Hematopoietic multipotent progenitor cell treated with erythropoietin and hydrocortisone succinate and interleukin-3 and kit ligand, for 6 days (in vitro differentiated cells): Measurements from ENCODE around the gene BRPF1.

Experiments
- DNase-seq: peaks from one replicate; pipeline ENCODE4 v3.0.0-alpha.2; 2015

BRPF1 gene

DNA sequence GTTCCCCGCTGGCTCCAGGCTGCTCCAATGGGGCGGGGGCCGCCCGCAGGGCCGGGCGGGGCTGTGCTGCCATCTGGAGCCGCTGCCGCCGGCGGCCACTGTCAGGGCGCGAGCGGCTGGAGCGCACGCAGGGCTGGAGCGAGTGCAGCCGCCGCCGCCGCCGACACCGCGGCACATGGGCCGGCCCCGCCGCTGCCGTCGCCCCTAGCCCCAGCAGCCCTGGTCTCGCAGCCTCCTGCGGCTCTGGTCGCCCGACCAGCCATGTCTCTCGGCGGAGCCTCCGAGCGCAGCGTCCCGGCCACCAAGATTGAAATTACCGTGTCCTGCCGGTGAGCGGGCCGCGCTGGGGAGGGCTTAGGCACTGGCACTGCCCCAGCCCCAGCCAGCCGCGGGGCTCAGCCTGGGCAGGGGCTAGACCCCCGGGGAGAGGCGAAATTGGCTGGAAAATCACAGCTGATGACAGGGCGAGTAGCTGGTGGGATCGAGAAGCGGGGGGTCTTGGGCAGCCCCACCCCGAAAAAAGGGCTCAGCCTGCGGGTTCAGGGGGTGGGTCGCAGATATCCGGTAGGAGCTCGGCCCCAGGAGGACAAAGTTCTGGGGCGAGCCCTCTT, 27.7 kb upstream of the BRPF1 start, which contains the start of gene CPNE9:
TSS of gene CPNE9 (plus strand) at position 98 of the 611 bp plus-strand sequence. CDS start at position 262, 164 bp downstream.
- peak; percentile 14 for DNase-seq

DNA sequence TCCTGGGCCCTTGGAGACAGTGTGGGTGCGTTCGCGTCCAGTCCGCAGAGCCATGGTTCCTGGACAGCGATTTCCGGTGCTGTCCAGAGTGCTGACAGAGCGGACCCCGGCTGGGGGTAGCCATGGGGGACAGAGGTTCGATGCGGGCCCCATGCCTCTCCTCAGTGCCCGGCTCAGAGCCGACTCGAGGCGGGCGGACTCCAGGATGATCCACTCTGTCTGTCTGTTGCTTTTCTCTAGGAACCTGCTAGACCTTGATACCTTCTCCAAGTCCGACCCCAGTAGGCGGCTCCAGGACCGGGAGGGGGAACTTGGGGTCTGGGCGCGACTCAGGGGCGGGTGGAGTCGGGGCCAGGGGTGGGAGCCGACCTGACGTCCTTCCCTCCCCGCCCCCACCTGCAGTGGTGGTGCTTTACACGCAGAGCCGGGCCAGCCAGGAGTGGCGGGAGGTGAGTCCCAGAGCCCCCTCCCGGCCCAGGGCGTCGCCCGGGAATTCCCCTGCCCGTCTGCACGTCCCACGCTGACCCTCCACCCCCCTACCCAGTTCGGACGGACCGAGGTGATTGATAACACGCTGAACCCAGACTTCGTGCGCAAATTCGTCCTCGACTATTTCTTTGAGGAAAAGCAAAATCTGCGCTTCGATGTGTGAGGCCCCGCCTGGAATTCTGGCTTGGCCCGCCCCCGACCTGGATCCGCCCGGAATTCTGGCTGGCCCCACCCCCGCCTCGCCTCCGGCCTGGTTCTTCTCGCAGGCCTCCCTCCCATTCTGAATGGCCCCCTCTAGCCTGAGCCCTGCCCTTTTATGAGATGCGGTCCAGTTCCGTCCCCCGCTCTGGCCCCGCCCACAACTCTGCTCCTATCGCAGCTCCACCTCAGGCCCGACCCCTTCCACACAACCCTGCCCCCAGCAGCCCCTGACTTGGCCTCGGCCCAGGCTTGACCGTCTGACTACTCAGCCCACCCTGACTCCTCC, 26.9 kb upstream of the BRPF1 start:
- peak; percentile 57 for DNase-seq

DNA sequence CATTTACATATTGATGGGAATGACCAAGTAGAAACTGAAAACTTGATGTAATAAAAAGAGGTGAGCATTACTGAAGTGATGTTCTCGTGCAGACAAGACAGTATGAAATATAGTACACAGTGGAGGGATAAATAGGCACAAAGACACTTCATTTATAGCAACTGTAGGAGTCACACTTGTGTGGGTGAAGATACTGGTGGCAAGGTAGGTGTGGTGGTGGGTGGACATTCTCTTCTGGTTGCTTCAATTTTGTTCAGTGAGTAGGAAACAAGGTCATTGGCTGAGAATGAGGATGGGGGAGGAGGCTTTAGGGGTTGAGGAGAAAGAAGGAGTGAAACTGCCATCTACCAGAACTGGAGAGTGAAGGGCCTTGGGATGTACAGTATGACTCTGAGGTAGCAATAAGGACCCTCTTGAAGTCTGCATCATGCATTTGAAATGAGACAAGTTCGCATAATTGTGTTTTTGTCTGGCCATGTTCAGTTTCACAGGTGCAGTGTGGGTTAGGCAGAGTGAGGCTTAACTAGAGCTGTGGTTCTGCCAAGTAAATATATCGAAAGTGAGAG, 21.3 kb upstream of the BRPF1 start:
- no peak for DNase-seq

DNA sequence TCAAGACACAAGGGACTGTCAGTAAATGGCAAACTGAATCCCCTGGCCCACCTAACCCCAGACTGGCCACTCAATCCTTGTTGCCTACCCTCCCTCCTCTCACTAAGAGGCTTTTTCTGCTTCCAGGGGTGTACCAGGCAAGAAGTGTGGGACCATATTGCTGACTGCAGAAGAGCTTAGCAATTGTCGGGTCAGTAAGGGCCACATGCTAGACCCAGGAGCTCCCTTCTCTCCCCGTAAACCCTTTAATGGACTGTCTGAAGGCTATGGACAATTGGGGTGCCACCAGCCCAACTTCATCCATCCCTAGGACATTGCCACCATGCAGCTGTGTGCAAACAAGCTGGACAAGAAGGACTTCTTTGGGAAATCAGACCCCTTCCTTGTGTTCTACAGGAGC, 19.1 kb upstream of the BRPF1 start:
- DNase-seq: no peak

DNA sequence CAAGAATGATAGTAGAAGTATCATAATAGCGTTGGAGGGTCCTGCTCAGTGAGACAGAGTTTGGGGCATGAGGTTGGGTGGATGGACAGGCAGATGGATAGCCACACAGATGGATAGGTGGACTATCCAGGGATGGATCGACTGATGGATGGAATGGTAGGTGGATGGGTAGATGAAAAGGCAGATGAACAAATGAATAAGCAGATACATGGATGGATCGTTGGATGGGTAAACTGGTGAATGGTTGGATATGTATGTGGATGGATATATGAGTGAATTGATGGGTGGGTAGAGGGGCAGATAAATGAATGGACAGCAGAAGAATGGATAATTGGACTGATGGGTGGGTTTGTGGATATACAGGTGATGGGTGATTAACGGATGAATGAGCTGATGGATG, 18.4 kb upstream of the BRPF1 start:
- DNase-seq: no peak

DNA sequence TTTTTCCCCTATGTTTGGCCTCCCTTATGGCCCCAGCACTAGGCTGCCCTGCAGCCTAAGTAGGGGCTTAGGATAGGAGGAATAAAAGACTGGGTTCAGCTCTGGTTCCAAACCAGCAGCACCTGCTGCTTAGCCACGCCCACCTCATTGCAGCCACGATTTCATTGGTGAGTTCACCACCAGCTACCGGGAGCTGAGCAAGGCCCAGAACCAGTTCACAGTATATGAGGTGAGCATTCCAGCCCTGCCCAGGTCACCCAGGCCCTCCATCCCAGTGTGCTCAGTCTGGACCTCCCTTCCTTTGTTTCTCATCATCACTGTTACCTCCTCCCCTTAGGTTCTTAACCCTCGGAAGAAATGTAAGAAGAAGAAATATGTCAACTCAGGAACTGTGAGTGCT, 16.4 kb upstream of the BRPF1 start:
- peak; percentile 49 for DNase-seq

DNA sequence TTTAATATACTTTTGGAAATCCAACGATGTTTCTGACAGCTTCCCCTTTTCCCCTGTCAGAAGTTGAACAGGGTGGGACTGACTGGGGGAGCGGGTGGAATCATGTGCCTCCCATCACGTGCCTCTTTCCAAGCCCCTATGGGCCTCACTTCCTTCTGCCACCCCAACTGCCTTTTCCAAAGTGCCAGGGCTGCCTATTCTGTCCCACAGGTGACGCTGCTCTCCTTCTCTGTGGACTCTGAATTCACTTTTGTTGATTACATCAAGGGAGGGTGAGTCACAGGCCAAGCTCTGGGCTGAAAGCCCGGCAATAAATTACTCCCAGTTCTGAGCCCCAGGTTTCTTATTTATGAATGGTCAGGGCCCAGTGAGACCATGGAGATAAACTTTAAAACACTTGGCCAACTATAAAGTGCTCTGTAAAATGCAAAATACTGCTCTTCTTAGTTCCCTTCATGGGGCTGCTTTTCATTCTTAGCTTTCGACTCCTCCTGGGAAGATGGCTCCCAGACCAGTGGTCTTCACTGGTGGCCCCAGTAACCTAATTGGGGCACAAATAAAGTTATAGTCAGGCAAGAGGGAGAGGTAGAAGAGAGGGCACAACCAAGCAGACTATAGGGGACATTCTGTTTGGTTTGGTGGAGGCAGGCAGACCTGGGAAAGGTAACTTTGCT, 15.6 kb upstream of the BRPF1 start:
- DNase-seq: peak; percentile 96

DNA sequence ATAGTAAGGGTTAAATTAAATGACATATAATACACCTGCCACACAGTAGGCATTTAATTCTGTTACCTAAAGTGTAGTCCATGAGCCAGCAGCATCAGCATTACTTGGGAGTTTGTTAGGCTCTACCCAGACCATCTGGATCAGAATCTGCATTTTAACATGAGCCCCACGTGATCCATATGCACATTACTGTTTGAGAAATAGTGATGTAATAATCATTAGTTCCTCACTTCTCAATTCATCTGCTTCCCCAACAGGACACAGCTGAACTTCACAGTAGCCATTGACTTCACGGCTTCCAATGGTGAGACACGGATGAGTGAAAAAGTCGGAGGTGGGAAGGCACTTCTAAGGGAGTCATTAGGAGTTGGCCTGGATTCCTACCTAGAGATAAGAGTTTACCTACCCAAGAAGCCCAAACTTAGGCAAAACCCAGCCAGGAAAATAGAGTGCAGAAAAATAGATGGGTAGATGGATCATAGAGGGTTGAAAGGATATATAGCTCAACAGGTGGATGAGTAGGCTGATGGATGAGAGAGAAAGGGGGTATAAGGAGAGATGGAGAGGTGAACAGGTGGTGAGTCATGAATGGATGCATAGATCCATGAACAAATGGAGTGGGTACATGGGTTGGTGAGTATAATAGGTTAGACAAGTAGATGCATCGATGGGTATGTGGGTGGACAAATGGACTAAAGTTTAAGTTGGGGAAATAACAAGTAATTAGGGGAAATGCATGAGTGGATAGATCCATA, 14.6 kb upstream of the BRPF1 start:
- DNase-seq: no peak

DNA sequence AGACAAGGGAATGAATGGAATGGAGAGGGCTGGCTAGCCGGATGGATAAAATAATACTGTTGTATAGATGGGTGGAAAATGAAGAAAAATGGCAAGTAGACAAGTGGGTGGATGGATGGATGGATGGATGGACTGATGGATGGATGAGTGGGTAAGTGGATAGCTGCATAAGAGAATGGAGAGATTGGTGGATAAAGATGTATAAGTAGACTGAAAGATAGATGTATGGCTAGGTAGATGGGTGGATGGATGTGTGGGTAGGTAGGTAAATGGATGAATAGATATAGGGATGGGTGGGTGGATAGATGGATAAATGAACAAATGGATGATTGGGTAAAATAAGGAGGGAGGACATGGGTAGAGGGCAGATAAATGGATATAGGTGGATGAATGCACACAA, 14.0 kb upstream of the BRPF1 start:
- DNase-seq: no peak

DNA sequence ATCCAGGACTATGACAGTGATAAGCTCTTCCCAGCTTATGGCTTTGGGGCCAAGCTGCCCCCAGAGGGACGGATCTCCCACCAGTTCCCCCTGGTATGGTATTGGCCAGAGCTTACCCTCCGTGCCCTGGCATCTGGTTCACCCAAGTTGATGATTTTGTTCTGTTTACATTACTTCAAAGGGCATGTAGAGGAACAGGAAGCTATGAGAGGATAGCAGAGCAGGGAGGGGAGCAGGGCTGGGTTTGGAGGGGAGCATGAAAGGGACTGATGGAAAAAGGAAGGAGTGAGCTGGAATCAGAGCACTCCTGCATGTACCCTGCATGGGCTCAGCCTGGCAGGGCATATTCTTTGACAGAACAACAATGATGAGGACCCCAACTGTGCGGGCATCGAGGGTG, 13.4 kb upstream of the BRPF1 start:
- no peak for DNase-seq

DNA sequence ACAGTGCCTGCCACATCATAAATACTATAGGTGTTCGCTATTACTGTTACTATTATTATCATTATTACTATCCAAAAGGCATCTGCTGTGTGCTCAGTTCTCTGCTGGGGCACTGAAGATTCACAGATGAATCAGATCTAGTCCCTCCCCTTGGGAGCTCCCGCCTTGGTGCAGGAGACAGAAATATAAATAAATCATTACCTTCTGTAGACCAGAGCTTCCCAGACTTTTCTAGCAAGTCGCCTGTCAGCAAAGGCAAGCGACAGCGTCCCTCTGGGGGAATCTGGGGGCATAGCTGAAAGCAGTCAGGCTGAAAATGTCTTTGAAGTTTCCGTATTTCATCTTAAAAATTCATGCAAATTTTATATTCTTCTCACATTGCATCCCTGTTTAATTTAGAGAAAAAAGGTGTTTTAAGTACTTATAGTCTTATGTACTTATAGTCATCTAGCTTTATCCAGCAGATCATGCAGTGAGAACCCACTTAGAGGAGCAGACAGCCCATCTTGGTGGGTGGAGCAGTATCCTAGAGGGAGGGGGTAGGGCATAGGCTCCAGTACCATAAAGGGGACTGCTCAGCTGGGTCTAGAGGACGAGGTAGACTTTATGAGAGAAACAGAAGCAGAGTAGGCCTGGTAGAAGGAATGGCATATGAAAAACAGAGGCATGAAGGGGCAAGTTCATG, 10.4 kb upstream of the BRPF1 start:
- no peak for DNase-seq

DNA sequence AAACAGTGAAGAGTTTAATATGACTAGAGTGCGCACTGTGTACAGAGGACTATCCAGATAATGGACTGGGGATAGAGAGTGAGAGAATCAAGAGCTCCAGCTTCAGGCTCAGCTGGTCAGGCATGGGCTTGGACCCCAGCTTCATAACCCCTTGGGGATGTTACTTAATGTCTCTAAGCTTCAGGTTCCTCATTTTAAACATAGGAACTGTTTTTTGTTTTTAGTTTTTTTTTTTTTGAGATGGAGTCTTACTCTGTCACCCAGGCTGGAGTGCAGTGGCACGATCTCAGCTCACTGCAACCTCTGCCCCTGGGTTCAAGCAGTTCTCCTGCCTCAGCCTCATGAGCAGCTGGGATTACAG, 9.9 kb upstream of the BRPF1 start:
- DNase-seq: no peak

DNA sequence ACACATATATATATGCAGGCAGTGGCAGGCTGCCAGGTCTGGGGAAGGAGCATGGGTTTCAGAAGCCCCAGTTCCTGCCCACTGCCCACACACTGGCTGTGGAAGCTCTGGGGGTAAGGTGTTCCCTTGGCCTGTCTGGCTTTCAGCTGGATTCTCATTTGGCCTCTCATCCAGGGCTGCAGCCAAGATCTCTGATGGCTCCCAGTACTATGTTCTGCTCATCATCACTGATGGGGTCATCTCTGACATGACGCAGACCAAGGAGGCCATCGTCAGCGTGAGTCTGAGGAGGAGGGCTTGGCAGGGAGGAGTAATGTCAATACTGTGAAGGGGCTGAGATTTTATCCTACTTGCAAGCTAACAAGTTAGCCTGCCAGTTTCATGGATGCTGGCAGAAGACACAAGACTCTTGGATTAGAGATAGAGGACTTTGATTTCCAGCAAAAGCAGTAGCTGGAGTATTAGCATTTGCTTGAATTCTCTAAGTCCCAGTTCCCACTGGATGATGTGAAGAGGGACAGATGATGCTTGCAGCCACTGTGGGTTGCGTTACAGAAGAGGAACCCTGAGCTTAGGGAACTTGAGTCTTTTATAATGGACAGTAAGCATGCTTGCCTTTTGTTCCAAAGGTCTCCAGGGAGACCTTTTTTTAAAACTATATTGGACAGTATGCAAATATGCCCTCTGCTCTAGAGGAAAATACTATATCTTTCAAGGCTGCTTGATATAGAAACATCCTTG, 5.6 kb upstream of the BRPF1 start:
- no peak for DNase-seq

DNA sequence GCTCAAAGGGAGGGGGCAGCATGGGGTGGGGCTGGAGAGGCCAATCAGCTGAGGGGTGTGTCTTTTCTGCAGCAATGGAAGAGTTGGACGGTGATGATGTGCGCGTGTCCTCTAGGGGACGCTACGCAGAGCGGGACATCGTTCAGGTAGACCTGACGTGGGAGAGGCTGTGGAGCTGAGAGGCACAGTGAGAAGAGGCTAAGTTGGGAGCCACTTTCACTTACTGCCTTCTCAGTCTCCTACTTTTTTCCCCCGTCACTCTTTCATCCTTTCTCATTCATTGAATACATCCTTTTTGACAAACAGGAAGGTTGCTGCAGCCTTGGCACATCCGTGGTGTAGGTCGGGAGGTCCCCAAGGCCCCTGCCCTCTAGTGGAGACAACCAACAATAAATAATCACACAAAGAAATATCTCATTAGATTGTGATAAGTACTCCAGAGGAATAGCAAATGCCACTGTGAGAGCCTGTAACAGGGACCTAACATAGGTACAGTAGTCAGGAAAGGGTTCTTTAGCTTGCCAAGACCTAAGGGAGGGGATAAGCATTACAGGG, 4.4 kb upstream of the BRPF1 start:
- peak; percentile 77 for DNase-seq

DNA sequence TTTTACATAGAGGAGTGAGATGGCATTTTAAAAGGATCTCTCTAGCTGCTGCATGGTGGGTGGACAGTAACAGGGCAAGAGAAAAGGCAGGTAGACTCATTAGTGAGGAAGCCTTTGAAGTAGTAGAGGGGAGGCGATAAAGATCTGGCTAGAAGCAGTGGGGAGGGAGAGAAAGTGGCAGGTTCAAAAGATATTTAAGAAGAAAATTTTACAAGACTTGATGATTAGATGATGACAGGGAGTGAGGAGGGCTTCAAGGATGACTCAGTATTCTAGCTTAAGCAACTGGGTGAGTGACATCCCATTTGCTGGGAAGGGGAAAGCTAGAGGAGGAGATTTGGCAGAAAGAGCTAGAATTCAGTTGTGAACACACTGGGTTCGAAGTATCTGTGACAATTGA, 3.8 kb upstream of the BRPF1 start:
- no peak for DNase-seq

DNA sequence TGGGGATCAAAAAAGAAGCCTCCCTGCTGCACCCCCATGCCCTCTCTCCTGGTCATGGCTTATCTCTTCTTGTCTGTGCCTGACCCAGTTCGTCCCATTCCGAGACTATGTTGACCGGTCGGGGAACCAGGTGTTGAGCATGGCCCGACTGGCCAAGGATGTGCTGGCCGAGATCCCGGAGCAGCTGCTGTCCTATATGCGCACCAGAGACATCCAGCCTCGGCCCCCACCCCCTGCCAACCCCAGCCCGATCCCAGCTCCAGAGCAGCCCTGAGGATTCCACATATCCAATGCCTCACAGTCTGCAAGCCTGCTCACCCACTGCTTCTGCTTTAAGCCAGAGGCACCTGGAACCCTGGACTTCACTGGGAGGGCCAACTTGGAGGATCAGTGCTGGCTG, 2.1 kb upstream of the BRPF1 start:
- DNase-seq: no peak

DNA sequence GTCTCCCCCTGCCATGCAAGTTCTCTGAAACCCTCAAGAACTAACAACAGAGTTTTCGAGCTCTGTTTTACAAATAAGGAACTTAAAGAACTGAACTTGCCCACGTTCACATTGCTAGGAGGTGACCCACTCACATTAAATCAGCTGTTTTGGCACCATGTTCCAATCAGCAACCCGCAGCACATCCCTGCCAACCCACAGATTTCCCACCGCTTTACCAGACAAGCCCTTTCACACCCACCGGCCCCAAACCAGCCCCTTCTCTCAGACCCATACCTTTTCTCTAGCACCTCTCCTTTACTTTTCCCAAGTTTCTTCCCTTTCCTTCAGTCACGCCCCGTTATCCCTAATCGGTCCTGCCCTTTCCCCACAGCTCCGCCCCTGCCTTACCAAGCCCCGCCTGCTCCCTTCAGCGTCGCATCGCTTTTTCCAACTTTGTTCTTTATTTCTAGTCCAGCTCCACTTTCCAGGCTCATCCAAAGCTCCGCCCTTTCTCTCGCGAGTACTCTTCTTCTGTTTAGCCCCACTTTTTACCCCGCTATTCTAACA, 804 bp upstream of the BRPF1 start:
- DNase-seq: no peak

DNA sequence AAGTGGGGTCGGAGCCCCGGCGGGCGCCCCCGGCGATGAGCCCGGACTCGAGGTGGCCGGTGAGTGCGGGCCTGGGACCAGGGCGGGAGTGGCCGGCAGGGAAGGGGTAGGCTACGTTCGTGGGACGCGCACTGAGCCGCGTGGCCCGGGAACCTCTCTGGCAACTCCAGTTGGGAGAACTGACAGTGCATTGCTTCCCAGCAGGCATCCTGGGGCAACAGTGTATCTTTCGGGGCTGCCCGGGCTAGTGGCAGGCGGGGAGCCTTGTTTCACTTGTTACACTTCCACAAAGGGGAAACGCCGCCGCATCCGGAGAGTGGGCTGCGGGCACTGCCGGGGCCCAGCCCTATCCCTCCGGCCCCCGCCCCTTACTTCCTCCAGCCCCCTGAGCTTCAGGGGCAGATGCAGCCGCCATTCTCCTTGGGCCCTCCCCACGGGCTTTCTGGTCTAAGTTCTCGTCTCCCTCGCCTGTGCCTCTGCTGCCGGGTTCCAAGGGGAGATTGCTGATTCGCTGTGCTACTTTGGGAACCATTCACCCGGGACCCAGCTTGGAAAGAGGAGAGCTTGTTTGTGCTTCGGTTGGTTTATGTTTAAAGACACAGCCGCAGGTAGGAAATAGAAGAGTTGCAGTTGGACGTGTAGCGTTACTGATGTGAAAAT, 675 bp downstream of the BRPF1 start:
- DNase-seq: peak; percentile 59

DNA sequence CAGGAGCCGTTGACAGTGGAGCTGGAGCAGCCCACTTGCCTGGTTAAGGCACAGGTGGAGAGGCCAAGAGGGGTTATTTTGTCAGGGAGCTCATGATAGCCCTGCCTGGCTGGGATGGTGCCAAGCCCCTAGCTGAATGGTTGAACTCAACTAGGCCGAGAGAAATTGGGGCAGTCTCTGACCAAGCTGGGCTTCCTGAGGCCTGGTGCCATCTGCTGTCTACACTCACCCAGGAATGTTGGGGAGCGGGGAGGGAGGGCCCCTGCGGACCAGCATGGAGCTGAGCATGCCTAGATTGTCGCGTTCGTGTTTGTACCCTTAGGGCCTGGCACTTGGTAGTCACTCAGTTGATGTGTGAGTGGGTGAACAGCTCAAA, 1.2 kb downstream of the BRPF1 start:
- peak; percentile 46 for DNase-seq

DNA sequence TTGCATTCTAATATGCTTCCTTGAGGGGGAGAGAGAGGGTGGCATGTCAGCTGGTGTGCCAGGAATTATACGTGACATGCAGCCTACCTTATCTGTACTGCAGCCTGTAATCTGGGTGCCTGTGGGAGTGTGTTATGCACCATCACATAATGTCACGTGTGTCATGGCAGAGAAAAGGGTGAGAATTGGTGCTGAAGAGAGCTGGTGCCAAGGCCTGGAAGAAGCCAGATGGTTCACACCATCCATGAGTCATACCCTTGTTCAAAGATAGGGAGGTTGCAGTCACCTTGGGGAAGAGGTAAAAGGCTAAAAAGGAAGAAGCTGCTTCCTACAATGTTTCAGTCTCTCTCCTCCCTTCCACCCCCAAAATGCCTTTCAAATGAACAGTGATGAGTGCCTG, 5.3 kb downstream of the BRPF1 start:
- DNase-seq: peak; percentile 22
